Type B pancreatic cell (in vitro differentiated cells): Measurements from ENCODE around the gene PAEP. TPM values are rescaled to one million over a fixed set of nuclear protein-coding genes. Genes with fewer than 3 reads are reported as not detected.

Experiments used
- DNase-seq: peaks from one replicate; pipeline ENCODE4 v3.0.0; 2021; ENCODE audit warnings: mixed read lengths; ENCODE audit not compliant: unreplicated experiment; ENCODE audit errors: extremely low spot score
- H3K27ac Mint-ChIP-seq: 2 replicates; pipeline ENCODE4 v1.8.0; 2021; ENCODE audit warnings: mild to moderate bottlenecking, mixed read lengths
- H3K27me3 Mint-ChIP-seq: 2 replicates; pipeline ENCODE4 v1.8.0; 2021; ENCODE audit warnings: mixed read lengths
- H3K36me3 Mint-ChIP-seq: 2 replicates; pipeline ENCODE4 v1.8.0; 2021; ENCODE audit warnings: mixed read lengths
- H3K4me1 Mint-ChIP-seq: one replicate; pipeline ENCODE4 v1.8.0; 2021; ENCODE audit warnings: mixed read lengths; ENCODE audit not compliant: unreplicated experiment
- H3K4me3 Mint-ChIP-seq: 2 replicates; pipeline ENCODE4 v1.8.0; 2021; ENCODE audit warnings: mild to moderate bottlenecking, mixed read lengths
- H3K9me3 Mint-ChIP-seq: 2 replicates; pipeline ENCODE4 v1.8.0; 2021; ENCODE audit warnings: mixed read lengths
- CTCF ChIP-seq: fragments of 200-600 bp; sonication (generic); conservative IDR thresholded peaks from 2 replicates; pipeline ENCODE4 v1.5.0; 2021; ENCODE audit warnings: antibody characterized with exemption, mild to moderate bottlenecking
- total RNA-seq: library from RNA; stranded (reverse); gene quantifications from 2 replicates; pipeline ENCODE4 v1.2.1, GENCODE V29; 2021; ENCODE audit warnings: low replicate concordance

Gene PAEP
- total RNA-seq, 1 donor from 2014 or later = not detected

- DNase-seq = no peak
- Mint-ChIP-seq H3K4me1 (no peaks in the 10 kb centered on the region), H3K27me3 (peaks cover 3% of the 10 kb centered on the region), H3K4me3 (no peak overlapping the region), H3K36me3 (no peaks in the 10 kb centered on the region), H3K27ac (no peak overlapping the region), H3K9me3 (no peaks in the 10 kb centered on the region)
- no peak for TF ChIP-seq CTCF
Observed at GRCh38 chr9:135555203-135555602, 6.4 kb upstream of the PAEP start.

- Mint-ChIP-seq H3K4me3 (no peak overlapping the region), H3K36me3 (no peaks in the 10 kb centered on the region), H3K9me3 (no peaks in the 10 kb centered on the region), H3K4me1 (no peaks in the 10 kb centered on the region), H3K27me3 (peaks cover 3% of the 10 kb centered on the region), H3K27ac (no peak overlapping the region)
- TF ChIP-seq CTCF = no peak
- DNase-seq = peak; percentile 48
Observed at GRCh38 chr9:135555910-135556309, 5.6 kb upstream of the PAEP start.

GRCh38 chr9:135559606-135560005, 1.9 kb upstream of the PAEP start:
- no peak for TF ChIP-seq CTCF
- Mint-ChIP-seq H3K36me3 (no peaks in the 10 kb centered on the region), H3K27me3 (no peaks in the 10 kb centered on the region), H3K4me3 (no peak overlapping the region), H3K27ac (no peak overlapping the region), H3K9me3 (no peaks in the 10 kb centered on the region), H3K4me1 (no peaks in the 10 kb centered on the region)
- DNase-seq = no peak

- peaks cover 5% of the 10 kb centered on the region for H3K27me3 Mint-ChIP-seq
- H3K27ac Mint-ChIP-seq = no peak overlapping the region
- H3K4me3 Mint-ChIP-seq = no peak overlapping the region
- no peak for TF ChIP-seq CTCF
- no peaks in the 10 kb centered on the region for H3K4me1 Mint-ChIP-seq
- H3K9me3 Mint-ChIP-seq = no peaks in the 10 kb centered on the region
- peak; percentile 58 for DNase-seq
- no peaks in the 10 kb centered on the region for H3K36me3 Mint-ChIP-seq
Observed at GRCh38 chr9:135562235-135562745, 734 bp downstream of the PAEP start.

GRCh38 chr9:135563039-135563476, 1.5 kb downstream of the PAEP start:
- H3K9me3 Mint-ChIP-seq = no peaks in the 10 kb centered on the region
- peaks cover 5% of the 10 kb centered on the region for H3K27me3 Mint-ChIP-seq
- DNase-seq = peak; percentile 49
- no peaks in the 10 kb centered on the region for H3K4me1 Mint-ChIP-seq
- H3K36me3 Mint-ChIP-seq = no peaks in the 10 kb centered on the region
- TF ChIP-seq CTCF = no peak
- H3K27ac Mint-ChIP-seq = no peak overlapping the region
- no peak overlapping the region for H3K4me3 Mint-ChIP-seq

- Mint-ChIP-seq H3K4me3 (no peak overlapping the region), H3K36me3 (no peaks in the 10 kb centered on the region), H3K9me3 (peaks cover under 1% of the 10 kb centered on the region), H3K27me3 (peaks cover 9% of the 10 kb centered on the region), H3K27ac (no peak overlapping the region), H3K4me1 (no peaks in the 10 kb centered on the region)
- no peak for TF ChIP-seq CTCF
- DNase-seq = peak; percentile 48
Observed at GRCh38 chr9:135563858-135564257, 2.3 kb downstream of the PAEP start.
